GM19438 (cell line): ENCODE measurements around the gene SWAP70.
A peak's percentile ranks its signal among the peaks of the same experiment; 100 is the strongest.

ENCODE experiments used
- ATAC-seq: cut with Tn5 transposase; IDR thresholded peaks from one replicate; pipeline ENCODE4 v1.9.1; 2021; ENCODE audit warnings: low read depth; ENCODE audit not compliant: unreplicated experiment

The SWAP70 gene

GRCh38 chr11:9747229-9747628, 83.4 kb downstream of the SWAP70 start:
- ATAC-seq, result no peak

DNA sequence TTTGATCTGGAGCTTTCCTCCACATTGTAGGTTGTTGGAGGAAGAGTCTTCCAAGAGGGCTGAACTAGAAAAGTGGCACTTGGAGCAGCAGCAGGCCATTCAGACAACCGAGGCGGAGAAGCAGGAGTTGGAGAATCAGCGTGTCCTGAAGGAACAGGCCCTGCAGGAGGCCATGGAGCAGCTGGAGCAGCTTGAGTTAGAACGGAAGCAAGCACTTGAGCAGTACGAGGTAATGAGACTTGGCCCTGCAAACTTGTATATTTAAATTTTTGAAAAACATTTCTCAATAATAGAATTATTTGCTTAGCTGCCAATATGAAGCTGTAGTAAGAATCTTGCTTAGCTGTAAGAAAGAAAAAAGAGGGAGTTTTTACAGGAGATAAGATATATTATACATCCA, 84.0 kb downstream of the SWAP70 start:
- no peak for ATAC-seq

DNA sequence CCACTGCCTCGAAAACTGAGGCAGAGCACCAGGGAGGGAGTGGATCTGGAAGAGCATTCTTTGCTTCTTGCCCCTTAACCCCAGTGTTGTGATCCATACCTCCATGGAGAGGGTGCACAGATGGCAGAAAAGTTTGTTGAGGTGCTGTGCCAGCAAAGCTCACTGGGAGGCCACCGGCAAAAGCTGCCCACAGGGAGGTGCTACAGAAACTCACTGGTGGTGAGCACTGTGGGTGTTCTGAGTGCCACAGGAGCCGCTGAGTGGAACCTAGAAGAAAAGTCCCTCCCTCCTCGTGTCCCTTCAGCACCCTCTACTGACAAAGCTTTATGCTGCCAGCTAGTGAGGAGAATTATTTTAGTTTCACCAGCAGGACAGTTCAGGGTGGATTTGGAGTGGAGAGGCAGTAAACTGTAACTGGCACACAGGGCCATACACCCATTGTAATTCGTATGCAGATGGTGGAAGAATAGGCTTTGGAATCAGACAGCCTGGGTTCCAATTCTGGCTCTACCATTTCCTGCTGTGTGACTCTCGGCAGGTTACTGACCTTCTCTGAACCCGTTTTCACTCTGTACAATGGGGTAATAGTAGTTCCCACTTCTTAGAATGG, 84.6 kb downstream of the SWAP70 start:
- peak; percentile 60 for ATAC-seq

GRCh38 chr11:9750551-9750950, 86.7 kb downstream of the SWAP70 start:
- no peak for ATAC-seq

DNA sequence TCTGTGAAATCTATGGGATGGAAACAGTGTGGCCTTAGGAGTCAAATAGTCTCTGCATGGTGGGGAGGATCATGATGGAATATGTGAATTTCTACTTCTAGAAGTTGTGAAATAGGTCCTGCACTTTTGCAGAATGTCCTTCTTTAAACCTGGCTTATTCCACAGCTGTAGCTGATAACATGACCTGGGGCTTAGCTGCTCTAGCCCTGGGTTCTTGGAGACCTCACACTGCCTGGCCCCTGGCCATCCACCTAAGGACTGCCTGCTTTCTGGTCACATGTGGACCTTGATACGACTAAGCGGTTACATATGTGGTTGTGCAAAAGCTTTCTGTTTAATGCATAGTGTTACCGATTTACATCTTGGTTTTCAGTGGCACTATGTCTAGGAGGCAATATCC, 88.2 kb downstream of the SWAP70 start:
- no peak for ATAC-seq

DNA sequence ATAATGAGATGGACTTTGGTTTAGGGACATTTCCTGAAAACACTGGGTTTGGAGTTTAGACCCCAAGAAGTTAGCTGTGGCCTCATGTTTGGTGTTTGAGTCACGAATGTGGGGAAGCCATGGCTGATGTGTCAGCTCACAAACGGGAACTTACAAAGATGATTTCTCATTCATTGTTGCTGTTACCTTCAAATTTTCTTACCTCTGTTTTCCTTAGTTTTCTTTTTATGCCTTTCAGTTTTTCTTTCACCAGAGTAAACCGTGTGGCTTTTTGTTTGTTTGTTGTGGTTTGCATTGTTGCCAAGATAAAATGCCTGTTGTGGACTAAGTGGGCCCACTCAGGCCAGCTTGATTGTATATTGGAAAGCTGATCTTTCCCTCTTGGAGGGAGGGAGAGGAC, 89.1 kb downstream of the SWAP70 start:
- ATAC-seq, result no peak

GRCh38 chr11:9754010-9754471, 90.2 kb downstream of the SWAP70 start:
- ATAC-seq, result no peak

DNA sequence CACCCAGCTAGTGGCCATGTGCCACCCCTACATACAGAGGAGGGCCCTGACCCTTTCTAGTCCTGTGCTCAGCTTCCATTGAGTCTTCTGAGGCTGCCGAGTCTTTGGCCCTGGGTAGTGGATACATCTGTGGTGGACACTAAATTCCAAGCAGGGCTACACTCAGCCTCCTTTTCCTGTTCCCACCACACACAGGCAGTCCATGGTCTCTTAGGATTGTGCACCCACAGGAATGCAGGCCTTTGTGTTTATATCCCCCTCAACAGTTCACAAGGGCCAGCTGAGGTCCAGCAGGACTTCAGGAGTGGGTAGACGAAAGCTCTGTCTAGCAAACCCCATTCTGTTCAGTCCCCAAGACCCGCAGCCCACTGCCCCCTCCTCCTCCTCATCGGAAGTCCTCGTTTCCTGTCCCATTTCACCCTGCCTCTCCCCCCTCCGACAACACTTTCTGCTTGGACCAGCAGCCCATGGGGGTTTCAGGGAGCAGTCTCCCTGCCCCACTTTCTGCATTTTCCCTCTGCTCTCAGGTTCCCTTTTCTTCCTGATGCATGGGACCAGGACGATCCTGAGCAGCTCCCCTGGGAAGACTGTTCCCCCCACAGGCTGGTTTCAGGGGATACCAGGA, 91.8 kb downstream of the SWAP70 start:
- no peak for ATAC-seq

GRCh38 chr11:9756461-9756860, 92.6 kb downstream of the SWAP70 start:
- no peak for ATAC-seq

- no peak for ATAC-seq
Observed at GRCh38 chr11:9756878-9757277, 93.0 kb downstream of the SWAP70 start.

DNA sequence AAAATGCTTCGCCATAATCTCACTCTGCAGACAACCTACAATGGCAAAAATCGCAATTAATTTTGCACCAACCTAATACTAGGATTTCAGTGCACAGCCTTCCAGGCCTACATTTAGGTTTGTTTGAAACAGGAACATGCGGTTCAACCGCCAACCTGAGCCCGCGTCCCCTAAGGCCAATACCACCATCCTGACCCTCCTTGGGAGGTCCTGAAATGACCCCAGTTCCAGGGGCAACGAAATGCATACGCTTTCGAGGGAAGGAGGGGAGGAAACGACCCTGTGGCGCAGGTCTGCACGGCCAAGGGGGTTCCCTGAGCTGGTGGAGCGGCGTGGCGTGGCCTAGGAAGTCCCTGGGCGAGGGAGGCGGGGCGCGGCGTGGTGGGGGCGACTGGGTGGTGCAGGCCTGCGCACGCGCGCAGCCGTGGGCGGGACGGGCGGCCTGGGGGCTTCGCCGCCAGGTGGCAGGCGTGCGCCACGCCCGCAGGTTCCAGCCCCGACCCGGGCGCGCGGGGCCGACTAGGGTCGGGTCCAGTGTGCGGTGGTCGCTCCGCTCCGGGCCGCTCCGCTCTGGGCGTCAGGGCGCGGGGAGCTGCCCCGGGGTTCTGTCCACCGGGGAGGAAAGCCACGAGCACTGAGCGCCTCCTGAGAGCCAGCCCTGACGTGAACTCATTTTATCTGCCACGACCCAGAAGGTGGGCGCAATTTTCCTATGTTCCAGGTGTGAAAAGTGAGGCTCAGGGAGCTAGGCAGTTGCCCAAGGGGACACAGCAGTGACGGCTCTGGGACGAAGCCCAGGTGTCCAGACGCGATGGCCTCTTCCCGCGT, 94.1 kb downstream of the SWAP70 start:
- ATAC-seq, result peak; percentile 51

DNA sequence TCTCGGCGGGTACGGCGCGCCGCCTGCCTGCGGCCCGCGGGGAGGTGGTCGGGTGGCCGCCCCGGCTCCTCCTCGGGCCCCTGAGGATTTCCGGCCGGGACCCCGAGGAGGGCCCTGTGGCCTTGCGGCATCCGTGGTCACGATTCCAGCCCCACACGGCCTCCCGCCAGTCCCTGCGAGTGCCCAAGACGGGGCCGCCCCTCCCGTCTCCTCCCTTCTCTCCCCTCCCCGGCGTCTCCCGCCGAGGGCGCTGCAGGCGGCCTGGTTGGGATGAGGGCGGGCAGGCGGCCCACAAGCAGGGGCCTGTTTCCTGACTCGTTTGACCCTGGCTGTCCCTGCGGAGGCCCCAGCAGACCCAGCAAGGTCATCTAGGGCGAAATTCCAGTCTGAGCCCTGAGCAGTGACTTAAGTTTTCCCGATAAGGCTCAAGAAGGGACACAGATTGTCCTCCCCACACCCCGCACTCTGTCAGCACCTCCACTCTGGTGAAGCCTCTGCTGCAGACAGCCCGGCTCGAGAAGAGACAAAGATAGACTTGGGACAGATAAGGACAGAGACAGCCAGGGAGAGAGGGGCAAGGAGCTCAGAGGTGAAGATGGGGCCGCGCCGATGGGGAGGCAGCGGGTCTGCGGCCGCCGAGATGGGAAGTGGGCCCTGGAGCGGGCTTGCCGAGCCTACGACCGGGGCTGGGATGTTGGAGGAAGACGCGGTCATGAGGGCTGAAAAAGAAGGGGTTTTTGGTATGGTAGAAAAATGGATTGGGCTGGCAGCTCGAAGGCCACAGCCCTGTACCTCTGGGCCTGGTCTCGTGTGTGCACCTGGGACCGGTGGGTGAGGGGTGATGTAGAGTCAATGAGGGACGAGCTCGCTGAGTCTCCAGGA, 95.0 kb downstream of the SWAP70 start:
- peak; percentile 35 for ATAC-seq

DNA sequence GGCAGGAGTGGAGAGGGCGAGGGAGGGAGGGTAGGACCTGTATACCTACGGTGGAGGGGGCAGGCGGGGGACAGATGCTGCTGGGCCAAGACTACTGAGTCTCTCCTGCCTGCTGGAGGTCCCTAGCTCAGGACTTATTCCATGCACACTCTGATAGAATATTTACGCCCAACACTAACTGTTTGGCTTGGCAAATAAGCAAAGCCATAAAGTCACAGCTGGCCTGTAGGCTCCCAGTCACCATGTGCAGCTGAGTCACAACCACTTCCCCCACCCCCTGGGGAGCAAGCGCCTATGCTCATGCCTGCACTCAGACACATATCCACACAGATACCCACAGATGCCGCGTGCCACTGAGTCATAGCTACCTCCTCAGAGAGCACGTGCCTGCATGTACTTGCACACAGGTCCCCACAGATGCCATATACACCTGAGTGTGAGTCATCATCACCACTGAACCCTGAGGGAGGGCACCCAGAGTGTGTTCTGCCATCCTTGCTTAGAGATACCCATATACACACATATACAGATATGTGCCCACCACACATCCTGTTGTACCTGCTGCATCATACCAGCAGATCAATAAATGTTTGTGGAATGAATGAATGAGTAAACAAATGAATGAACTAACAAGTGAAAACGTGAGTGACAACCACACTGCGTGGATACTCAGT, 95.8 kb downstream of the SWAP70 start:
- no peak for ATAC-seq

DNA sequence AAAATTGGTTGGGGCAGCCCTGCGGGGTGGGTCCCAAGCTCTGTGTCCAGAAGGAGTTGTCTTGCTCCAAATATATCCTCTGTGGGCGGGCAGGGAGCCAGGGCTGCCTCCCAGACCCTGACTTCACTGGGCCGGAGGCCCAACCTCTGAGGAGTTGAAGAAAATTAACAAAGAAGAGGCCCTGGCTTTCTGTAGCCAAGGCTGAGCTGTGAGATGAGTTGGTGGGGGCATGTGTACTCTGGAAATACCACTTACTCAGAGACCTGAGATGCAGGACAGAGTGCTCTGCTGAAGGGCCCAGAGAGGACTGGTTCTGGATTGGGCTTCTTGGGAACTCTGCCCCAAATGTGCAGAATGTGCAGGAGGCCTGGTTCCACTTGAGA, 96.3 kb downstream of the SWAP70 start:
- no peak for ATAC-seq

GRCh38 chr11:9761441-9761945, 97.6 kb downstream of the SWAP70 start:
- ATAC-seq, result no peak

DNA sequence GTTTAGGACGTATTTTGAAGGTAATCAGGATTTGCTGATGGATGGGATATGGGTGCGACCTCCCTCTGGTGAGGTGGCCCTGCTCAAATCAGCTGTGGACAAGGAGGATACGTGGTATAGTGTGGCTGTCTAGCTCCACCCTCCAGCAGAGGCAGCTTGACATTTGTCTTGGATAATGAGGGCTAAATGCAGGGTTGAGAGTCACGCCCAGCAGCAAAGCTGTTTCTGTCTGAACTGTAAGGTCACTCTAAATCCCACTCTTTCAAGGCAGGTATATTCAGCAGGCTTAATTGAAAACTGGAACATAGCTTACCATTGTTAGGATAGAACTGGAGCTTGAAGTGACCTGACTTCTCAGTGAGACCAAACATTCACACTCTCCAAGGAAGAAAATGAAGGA, 98.7 kb downstream of the SWAP70 start:
- ATAC-seq, result no peak

GRCh38 chr11:9763301-9763700, 99.4 kb downstream of the SWAP70 start:
- ATAC-seq, result no peak

GRCh38 chr11:9765320-9766101, 101.6 kb downstream of the SWAP70 start:
- peak; percentile 45 for ATAC-seq

GRCh38 chr11:9769621-9770020, 105.7 kb downstream of the SWAP70 start:
- ATAC-seq, result no peak
